GM23338 (cell line): Measurements from ENCODE around the gene WIF1. TPM values are rescaled to one million over a fixed set of nuclear protein-coding genes. Genes with fewer than 3 reads are reported as not detected.

ENCODE experiments used
- ATAC-seq: fragments of 200-7000 bp; cut with Tn5 transposase; 3 replicates; pipeline ENCODE4 v1.9.1; 2020
- DNase-seq: peaks from one replicate; pipeline ENCODE4 v3.0.0-alpha.2; 2015; ENCODE audit warnings: low spot score
- H2AFZ ChIP-seq: fragments of 200-600 bp; sonication (generic); 2 replicates; pipeline ENCODE4 v1.8.0; 2016; ENCODE audit warnings: antibody characterized with exemption, mild to moderate bottlenecking, moderate library complexity
- H3F3A ChIP-seq: fragments of 200-600 bp; sonication (generic); replicated peaks from 2 replicates; pipeline ENCODE4 v1.8.0; 2017; ENCODE audit warnings: antibody characterized with exemption, mixed run types, low read depth
- H3K27ac ChIP-seq: fragments of 200-600 bp; sonication (generic); 2 replicates; pipeline ENCODE4 v1.6.1; 2016; ENCODE audit warnings: low read depth
- H3K27me3 ChIP-seq: fragments of 200-600 bp; sonication (generic); 2 replicates; pipeline ENCODE4 v1.8.0; 2016; ENCODE audit warnings: mild to moderate bottlenecking, mixed run types, moderate library complexity; ENCODE audit not compliant: insufficient read depth
- H3K36me3 ChIP-seq: fragments of 200-600 bp; sonication (generic); 2 replicates; pipeline ENCODE4 v1.8.0; 2016; ENCODE audit warnings: mild to moderate bottlenecking; ENCODE audit not compliant: insufficient read depth
- H3K4me1 ChIP-seq: fragments of 200-600 bp; sonication (generic); 2 replicates; pipeline ENCODE4 v1.8.0; 2016; ENCODE audit warnings: mild to moderate bottlenecking, moderate library complexity; ENCODE audit not compliant: insufficient read depth
- H3K4me2 ChIP-seq: fragments of 200-600 bp; sonication (generic); 2 replicates; pipeline ENCODE4 v1.7.1; 2017; ENCODE audit warnings: mixed run types
- H3K4me3 ChIP-seq: fragments of 200-600 bp; sonication (generic); 2 replicates; pipeline ENCODE4 v1.6.1; 2016; ENCODE audit warnings: mixed run types
- H3K79me2 ChIP-seq: fragments of 200-600 bp; sonication (generic); replicated peaks from 2 replicates; pipeline ENCODE4 v1.8.0; 2017; ENCODE audit warnings: mild to moderate bottlenecking; ENCODE audit not compliant: insufficient read depth
- H3K9me2 ChIP-seq: fragments of 200-600 bp; sonication (generic); 2 replicates; pipeline ENCODE4 v1.8.0; 2017; ENCODE audit not compliant: insufficient read depth
- H4K20me1 ChIP-seq: fragments of 200-600 bp; sonication (generic); replicated peaks from 2 replicates; pipeline ENCODE4 v1.8.0; 2017; ENCODE audit warnings: mild to moderate bottlenecking; ENCODE audit not compliant: insufficient read depth
- H3K27ac Mint-ChIP-seq: 2 replicates; pipeline ENCODE4 v1.8.0; 2020; ENCODE audit warnings: inconsistent platforms, mild to moderate bottlenecking, moderate library complexity, mixed read lengths
- H3K27me3 Mint-ChIP-seq: 3 replicates; pipeline ENCODE4 v1.8.0; 2022; ENCODE audit warnings: low read depth, mild to moderate bottlenecking, moderate library complexity, mixed read lengths, inconsistent platforms; ENCODE audit not compliant: insufficient read depth, poor library complexity
- H3K36me3 Mint-ChIP-seq: 3 replicates; pipeline ENCODE4 v1.8.0; 2021; ENCODE audit warnings: low read depth, mild to moderate bottlenecking, inconsistent platforms, moderate library complexity, mixed read lengths
- H3K4me1 Mint-ChIP-seq: 3 replicates; pipeline ENCODE4 v1.8.0; 2020; ENCODE audit warnings: mild to moderate bottlenecking, inconsistent platforms, mixed read lengths
- H3K4me3 Mint-ChIP-seq: 3 replicates; pipeline ENCODE4 v1.8.0; 2021; ENCODE audit warnings: moderate library complexity, mild to moderate bottlenecking, inconsistent platforms, mixed read lengths
- H3K9me3 Mint-ChIP-seq: 3 replicates; pipeline ENCODE4 v1.8.0; 2020; ENCODE audit warnings: moderate library complexity, mild to moderate bottlenecking, inconsistent platforms, mixed read lengths
- CREB1 ChIP-seq: fragments of 250-450 bp; sonication (Bioruptor Pico); IDR thresholded peaks from 2 replicates; pipeline ENCODE4 v1.5.0; 2020; ENCODE audit warnings: low read depth, mild to moderate bottlenecking, moderate library complexity
- EZH2 ChIP-seq: fragments of 200-600 bp; sonication (generic); IDR thresholded peaks from one replicate; pipeline ENCODE4 v1.8.0; 2017; ENCODE audit warnings: antibody characterized with exemption, mild to moderate bottlenecking, low read depth; ENCODE audit not compliant: unreplicated experiment
- EZH2phosphoT487 ChIP-seq: fragments of 200-600 bp; sonication (generic); IDR thresholded peaks from one replicate; pipeline ENCODE4 v1.8.1; 2018; ENCODE audit warnings: antibody characterized with exemption; ENCODE audit not compliant: unreplicated experiment
- JUNB ChIP-seq: IDR thresholded peaks from one replicate; pipeline ENCODE4 v1.6.1; 2016; ENCODE audit warnings: antibody characterized with exemption; ENCODE audit not compliant: unreplicated experiment
- NANOG ChIP-seq: IDR thresholded peaks from 2 replicates; pipeline ENCODE4 v1.6.1; 2016; ENCODE audit warnings: antibody characterized with exemption, borderline replicate concordance
- POLR2AphosphoS5 ChIP-seq: IDR thresholded peaks from 2 replicates; pipeline ENCODE4 v1.6.1; 2016; ENCODE audit warnings: antibody characterized with exemption, low read depth
- REST ChIP-seq: IDR thresholded peaks from one replicate; pipeline ENCODE4 v1.6.1; 2018; ENCODE audit warnings: antibody characterized with exemption; ENCODE audit not compliant: unreplicated experiment
- STAT1 ChIP-seq: IDR thresholded peaks from one replicate; pipeline ENCODE4 v1.6.1; 2016; ENCODE audit warnings: antibody characterized with exemption; ENCODE audit not compliant: unreplicated experiment
- ZNF114 ChIP-seq: fragments of 250-450 bp; sonication (Bioruptor Pico); IDR thresholded peaks from 2 replicates; pipeline ENCODE4 v1.5.0; 2020; ENCODE audit warnings: mild to moderate bottlenecking, moderate library complexity
- ZNF331 ChIP-seq: fragments of 250-450 bp; sonication (Bioruptor Pico); IDR thresholded peaks from 2 replicates; pipeline ENCODE4 v1.5.0; 2020; ENCODE audit warnings: low read depth, mild to moderate bottlenecking, moderate library complexity
- polyA plus RNA-seq: library from polyadenylated mRNA; unstranded; fragments of >200 nt; fragmentation: Nextera tagmentation; extraction: Ambion mirVana; gene quantifications from 2 replicates; pipeline ENCODE4 v1.2.1, GENCODE V29; 2016
- total RNA-seq: library from RNA; depleted of rRNA; stranded (reverse); fragments of >200 nt; shearing (Covaris generic); gene quantifications from 2 replicates; pipeline ENCODE4 v1.2.3, GENCODE V29; 2014
- TF ChIP-seq, protein P1 (sequence below), 2 experiments: fragments of 200-600 bp in 1 of 2; sonication (generic) in 1 of 2; conservative IDR thresholded peaks; 2 replicates each; pipeline versions ENCODE4 v1.5.1 to v1.6.1; 2016 to 2017; ENCODE audit warnings: antibody characterized with exemption in 2 of 2, low read depth in 2 of 2, mild to moderate bottlenecking in 2 of 2, moderate library complexity in 1 of 2
- TF ChIP-seq, protein P2 (sequence below): IDR thresholded peaks from 2 replicates; pipeline ENCODE4 v1.6.1; 2016; ENCODE audit warnings: antibody characterized with exemption
- TF ChIP-seq, protein P3 (sequence below): fragments of 250-450 bp; sonication (Bioruptor Pico); IDR thresholded peaks from 2 replicates; pipeline ENCODE4 v1.5.0; 2020; ENCODE audit warnings: mild to moderate bottlenecking, moderate library complexity

WIF1 gene
- total and polyA plus RNA-seq, 2 experiments from 2014 or later = 4.1 to 4.2 TPM

- no peaks in the 10 kb centered on the region for H4K20me1 ChIP-seq
These were observed 101.3 kb downstream of the WIF1 start for GRCh38 chr12:65019696-65020234.

More at GRCh38 chr12:65019696-65020234, 101.3 kb downstream of the WIF1 start:
- H3K27ac Mint-ChIP-seq = no peak overlapping the region
- H3K36me3 Mint-ChIP-seq = peaks cover 4% of the 10 kb centered on the region; the same call in 1 of the 3 replicates
- TF ChIP-seq, protein P1, sequence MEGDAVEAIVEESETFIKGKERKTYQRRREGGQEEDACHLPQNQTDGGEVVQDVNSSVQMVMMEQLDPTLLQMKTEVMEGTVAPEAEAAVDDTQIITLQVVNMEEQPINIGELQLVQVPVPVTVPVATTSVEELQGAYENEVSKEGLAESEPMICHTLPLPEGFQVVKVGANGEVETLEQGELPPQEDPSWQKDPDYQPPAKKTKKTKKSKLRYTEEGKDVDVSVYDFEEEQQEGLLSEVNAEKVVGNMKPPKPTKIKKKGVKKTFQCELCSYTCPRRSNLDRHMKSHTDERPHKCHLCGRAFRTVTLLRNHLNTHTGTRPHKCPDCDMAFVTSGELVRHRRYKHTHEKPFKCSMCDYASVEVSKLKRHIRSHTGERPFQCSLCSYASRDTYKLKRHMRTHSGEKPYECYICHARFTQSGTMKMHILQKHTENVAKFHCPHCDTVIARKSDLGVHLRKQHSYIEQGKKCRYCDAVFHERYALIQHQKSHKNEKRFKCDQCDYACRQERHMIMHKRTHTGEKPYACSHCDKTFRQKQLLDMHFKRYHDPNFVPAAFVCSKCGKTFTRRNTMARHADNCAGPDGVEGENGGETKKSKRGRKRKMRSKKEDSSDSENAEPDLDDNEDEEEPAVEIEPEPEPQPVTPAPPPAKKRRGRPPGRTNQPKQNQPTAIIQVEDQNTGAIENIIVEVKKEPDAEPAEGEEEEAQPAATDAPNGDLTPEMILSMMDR (conservative IDR thresholded peaks at IDR 0.05; ENCODE audit: low read depth in 2 of 2) = no peak
- TF ChIP-seq NANOG = no peak
- TF ChIP-seq EZH2 = no peak
- TF ChIP-seq, protein P2, sequence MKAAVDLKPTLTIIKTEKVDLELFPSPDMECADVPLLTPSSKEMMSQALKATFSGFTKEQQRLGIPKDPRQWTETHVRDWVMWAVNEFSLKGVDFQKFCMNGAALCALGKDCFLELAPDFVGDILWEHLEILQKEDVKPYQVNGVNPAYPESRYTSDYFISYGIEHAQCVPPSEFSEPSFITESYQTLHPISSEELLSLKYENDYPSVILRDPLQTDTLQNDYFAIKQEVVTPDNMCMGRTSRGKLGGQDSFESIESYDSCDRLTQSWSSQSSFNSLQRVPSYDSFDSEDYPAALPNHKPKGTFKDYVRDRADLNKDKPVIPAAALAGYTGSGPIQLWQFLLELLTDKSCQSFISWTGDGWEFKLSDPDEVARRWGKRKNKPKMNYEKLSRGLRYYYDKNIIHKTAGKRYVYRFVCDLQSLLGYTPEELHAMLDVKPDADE = no peak
- no peak for TF ChIP-seq REST
- TF ChIP-seq, protein P3, sequence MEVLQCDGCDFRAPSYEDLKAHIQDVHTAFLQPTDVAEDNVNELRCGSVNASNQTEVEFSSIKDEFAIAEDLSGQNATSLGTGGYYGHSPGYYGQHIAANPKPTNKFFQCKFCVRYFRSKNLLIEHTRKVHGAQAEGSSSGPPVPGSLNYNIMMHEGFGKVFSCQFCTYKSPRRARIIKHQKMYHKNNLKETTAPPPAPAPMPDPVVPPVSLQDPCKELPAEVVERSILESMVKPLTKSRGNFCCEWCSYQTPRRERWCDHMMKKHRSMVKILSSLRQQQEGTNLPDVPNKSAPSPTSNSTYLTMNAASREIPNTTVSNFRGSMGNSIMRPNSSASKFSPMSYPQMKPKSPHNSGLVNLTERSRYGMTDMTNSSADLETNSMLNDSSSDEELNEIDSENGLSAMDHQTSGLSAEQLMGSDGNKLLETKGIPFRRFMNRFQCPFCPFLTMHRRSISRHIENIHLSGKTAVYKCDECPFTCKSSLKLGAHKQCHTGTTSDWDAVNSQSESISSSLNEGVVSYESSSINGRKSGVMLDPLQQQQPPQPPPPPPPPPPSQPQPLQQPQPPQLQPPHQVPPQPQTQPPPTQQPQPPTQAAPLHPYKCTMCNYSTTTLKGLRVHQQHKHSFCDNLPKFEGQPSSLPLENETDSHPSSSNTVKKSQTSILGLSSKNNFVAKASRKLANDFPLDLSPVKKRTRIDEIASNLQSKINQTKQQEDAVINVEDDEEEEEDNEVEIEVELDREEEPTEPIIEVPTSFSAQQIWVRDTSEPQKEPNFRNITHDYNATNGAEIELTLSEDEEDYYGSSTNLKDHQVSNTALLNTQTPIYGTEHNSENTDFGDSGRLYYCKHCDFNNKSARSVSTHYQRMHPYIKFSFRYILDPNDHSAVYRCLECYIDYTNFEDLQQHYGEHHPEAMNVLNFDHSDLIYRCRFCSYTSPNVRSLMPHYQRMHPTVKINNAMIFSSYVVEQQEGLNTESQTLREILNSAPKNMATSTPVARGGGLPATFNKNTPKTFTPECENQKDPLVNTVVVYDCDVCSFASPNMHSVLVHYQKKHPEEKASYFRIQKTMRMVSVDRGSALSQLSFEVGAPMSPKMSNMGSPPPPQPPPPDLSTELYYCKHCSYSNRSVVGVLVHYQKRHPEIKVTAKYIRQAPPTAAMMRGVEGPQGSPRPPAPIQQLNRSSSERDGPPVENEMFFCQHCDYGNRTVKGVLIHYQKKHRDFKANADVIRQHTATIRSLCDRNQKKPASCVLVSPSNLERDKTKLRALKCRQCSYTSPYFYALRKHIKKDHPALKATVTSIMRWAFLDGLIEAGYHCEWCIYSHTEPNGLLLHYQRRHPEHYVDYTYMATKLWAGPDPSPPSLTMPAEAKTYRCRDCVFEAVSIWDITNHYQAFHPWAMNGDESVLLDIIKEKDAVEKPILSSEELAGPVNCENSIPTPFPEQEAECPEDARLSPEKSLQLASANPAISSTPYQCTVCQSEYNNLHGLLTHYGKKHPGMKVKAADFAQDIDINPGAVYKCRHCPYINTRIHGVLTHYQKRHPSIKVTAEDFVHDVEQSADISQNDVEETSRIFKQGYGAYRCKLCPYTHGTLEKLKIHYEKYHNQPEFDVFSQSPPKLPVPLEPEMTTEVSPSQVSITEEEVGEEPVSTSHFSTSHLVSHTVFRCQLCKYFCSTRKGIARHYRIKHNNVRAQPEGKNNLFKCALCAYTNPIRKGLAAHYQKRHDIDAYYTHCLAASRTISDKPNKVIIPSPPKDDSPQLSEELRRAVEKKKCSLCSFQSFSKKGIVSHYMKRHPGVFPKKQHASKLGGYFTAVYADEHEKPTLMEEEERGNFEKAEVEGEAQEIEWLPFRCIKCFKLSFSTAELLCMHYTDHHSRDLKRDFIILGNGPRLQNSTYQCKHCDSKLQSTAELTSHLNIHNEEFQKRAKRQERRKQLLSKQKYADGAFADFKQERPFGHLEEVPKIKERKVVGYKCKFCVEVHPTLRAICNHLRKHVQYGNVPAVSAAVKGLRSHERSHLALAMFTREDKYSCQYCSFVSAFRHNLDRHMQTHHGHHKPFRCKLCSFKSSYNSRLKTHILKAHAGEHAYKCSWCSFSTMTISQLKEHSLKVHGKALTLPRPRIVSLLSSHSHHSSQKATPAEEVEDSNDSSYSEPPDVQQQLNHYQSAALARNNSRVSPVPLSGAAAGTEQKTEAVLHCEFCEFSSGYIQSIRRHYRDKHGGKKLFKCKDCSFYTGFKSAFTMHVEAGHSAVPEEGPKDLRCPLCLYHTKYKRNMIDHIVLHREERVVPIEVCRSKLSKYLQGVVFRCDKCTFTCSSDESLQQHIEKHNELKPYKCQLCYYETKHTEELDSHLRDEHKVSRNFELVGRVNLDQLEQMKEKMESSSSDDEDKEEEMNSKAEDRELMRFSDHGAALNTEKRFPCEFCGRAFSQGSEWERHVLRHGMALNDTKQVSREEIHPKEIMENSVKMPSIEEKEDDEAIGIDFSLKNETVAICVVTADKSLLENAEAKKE (CRISPR knock-in tag) = no peak
- TF ChIP-seq STAT1 = no peak
- TF ChIP-seq EZH2phosphoT487 = no peak
- TF ChIP-seq ZNF331 (CRISPR knock-in tag) = no peak
- no peak for TF ChIP-seq ZNF114
- no peak for TF ChIP-seq CREB1
- TF ChIP-seq JUNB = no peak
- TF ChIP-seq POLR2AphosphoS5 = no peak
- H3K4me1 ChIP-seq = peaks cover 21% of the 10 kb centered on the region
- no peak overlapping the region for H3K4me2 ChIP-seq
- no peak overlapping the region for H3K4me3 ChIP-seq
- H3K27me3 ChIP-seq = no peaks in the 10 kb centered on the region
- peaks cover 22% of the 10 kb centered on the region for H3K4me1 Mint-ChIP-seq
- H2AFZ ChIP-seq = no peak overlapping the region
- no peaks in the 10 kb centered on the region for H3K79me2 ChIP-seq
- no peak overlapping the region for H3K4me3 Mint-ChIP-seq
- peaks cover 21% of the 10 kb centered on the region for H3K9me2 ChIP-seq
- ATAC-seq (no peak), DNase-seq (no peak)
- no peaks in the 10 kb centered on the region for H3K27me3 Mint-ChIP-seq
- H3K9me3 Mint-ChIP-seq = no peaks in the 10 kb centered on the region
- H3K27ac ChIP-seq = no peak overlapping the region
- H3K36me3 ChIP-seq = no peaks in the 10 kb centered on the region
- H3F3A ChIP-seq = no peaks in the 10 kb centered on the region
